Fibroblast of skin of right quadriceps (primary cell): Measurements from ENCODE around the gene RHBDD3.

Experiments
- DNase-seq: peaks from one replicate; pipeline ENCODE4 v3.0.0-alpha.2; 2013

The RHBDD3 gene

DNA sequence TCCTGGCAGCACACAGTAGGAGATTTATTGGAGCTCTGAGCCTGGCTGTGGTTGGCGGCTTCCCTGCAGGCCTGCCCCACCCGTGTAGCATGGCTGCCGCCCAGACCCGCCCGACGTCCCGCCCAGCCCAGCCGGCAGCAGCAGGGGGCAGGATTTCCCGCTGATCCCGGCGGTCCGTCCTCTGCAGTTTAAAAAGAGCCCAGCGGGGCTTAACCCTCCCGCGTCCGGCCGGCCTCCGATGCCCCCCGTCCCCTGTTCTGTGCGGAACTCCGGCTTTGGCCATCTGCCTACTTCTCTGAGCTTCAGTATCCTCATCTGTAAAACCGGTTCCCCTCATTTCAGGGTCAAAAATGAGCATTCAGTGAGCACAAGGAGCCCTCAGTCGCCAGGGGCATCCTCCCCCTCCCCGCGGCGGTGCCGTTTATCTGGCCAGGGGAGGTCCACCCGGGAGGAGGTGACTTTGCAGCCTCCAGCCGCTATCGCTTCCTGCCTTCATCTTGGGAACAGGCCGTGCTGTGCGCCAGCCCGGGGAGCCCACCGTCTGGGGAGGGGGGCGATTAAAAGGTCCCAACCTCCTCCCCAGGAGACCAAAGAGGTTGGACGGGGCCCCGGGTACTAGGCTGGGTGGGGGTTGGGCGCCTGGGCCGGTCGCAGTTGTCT, 38.5 kb upstream of the RHBDD3 start, which contains the start of gene GAS2L1:
Gene GAS2L1 (plus strand): TSS at position 476 of the 660 bp plus-strand sequence. CDS start 1,456 bp downstream, outside the sequence.
- peak; percentile 74 for DNase-seq

DNA sequence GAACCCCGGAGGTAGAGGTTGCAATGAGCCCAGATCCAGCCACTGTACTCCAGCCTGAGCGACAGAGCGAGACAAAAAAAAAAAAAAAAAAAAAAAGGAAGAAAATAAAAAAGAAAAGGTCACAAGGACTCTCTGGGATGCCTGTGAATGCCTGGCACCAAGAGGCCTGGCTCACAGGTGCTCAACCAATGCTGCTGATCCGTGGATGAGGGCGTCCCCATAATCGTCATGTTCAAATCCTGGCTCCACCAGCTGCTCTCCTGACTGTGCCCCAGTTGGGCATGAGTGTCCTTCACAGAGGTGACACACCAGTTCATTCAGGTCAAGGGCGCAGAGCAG, 38.0 kb upstream of the RHBDD3 start:
- DNase-seq: no peak

DNA sequence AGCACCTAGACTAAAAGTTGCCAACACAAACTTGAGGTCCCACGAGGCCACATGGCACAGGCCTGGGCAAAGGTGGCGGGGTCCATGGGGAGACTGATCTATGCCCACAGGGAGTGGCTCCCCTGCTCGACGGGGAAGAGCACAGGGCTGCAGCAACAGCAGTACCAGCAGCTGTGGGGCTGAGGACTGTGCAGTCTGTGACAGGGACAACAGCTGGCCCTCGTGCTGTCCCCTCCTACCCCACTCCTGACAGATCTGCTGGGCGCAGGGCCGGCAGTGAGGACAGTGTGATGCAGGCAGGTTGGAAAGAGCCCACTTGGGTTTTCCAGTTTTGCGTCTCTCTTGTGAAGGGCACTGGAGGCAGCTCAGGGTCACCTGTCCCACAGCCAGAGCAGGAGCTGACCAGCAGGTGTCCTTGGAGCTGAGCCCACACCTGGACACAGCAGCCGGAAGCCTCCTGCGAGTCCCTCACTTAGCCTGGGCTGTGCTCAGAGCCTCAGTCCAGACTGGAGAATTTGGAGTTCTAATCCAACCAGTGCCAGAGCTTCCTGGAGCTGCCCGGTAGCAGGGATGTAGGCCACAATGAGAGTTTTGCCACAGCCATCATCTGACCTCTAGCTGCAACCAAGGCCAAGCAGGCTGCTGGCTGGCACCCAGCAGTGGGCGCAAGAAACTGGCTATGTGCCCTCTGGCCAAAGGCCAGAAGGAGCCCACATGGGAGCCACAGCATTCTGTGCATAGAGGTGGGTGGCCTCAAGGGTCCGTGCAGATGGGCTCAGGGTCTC, 35.1 kb upstream of the RHBDD3 start:
- DNase-seq: no peak

DNA sequence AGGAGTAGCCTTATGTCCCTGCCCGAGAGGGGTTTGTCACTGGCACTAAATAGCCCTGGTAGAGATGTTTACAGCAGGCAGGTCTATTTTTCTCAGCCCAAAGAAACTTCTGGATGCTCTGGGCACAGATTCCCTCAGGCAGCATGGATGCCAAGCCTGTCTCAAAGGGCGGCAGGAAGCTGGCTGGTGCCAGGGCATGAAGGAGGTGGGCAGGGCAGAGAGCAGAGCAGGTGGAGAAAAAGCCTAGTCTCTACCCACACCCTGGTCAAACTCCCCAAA, 34.6 kb upstream of the RHBDD3 start:
- DNase-seq: no peak

DNA sequence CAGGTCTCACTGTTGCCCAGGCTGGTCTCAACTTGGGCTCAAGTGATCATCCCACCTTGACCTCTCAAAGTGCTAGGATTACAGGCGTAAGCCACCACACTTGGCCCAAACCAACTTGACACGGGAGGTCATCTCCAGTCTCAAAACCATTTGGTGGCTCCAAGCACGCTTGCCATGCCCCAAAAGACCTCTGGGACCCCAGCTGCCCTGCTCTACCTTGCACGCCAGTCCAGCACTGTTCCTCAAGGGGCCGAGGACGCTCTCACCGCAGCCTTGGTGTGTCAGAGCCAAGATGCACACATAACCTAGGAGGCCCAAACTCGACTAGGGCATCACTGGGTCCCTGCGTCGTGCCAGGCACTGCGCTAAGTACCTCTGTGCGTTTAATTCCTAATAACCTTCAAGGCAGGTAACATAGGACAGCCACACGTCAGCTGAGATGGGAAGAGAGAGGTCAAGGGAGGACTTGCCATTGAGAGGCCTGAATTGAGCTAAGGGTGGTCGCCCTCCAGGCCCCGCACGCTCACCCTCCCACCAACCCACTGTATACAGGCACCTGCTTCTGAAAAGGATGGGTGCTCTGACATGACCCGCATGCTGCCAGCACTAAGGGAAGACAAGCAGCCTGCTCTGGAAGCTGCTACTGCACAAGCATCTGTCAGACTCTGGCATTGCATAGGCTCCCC, 34.1 kb upstream of the RHBDD3 start:
- DNase-seq: no peak

DNA sequence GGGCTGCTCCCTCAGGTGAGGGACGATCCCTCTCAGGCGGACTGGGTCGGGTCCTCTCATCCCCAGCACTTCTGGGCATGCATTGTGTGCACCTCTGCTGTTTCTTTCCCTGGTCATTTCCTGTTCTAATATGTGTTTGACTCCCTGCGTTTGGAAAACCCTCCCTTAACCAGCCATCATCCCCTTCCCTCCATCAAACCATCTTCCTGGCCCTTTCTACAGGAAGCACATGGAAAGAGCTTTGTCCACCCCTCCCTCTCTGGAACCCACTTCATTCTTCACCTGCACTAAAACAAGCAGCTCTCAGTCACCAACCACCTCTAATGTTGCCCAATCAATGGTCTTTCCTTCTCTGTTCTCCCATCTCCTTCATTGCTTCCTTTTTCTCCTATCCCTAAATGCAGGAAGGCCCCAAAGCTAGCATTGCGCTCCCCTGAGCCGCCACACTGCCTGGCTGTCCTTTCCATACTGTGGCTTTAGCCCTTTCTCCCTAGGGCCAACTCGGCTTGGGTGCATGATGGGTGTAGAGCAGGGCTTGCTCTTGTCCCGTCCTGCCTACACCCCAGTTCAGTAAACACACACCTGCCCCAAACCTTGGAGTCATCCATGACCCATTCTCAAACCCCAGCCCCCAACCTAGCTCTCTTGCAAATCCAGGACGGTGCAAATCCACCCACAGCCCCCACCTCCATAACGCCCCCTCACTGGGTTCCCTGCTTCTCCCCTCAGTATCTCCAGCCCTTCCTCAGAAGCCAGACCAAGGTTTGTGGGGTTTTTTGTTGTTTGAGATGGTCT, 33.2 kb upstream of the RHBDD3 start:
- no peak for DNase-seq

DNA sequence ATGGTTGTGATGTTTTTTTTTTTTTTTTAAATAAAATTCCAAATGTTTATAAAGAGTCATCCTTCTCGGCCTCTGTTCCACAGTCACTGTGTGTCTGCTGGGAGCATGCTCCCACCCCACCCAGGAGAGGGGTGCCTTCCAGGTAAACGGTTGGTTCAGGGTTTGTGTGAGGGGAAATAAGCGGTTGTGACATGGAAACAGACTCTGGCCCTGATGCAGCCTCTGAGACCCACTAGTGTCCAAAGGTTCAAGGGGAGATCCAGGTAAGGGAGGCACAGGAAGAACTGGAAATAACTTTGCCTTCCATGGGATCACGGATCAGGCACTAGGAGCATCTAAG, 32.7 kb upstream of the RHBDD3 start:
- no peak for DNase-seq

DNA sequence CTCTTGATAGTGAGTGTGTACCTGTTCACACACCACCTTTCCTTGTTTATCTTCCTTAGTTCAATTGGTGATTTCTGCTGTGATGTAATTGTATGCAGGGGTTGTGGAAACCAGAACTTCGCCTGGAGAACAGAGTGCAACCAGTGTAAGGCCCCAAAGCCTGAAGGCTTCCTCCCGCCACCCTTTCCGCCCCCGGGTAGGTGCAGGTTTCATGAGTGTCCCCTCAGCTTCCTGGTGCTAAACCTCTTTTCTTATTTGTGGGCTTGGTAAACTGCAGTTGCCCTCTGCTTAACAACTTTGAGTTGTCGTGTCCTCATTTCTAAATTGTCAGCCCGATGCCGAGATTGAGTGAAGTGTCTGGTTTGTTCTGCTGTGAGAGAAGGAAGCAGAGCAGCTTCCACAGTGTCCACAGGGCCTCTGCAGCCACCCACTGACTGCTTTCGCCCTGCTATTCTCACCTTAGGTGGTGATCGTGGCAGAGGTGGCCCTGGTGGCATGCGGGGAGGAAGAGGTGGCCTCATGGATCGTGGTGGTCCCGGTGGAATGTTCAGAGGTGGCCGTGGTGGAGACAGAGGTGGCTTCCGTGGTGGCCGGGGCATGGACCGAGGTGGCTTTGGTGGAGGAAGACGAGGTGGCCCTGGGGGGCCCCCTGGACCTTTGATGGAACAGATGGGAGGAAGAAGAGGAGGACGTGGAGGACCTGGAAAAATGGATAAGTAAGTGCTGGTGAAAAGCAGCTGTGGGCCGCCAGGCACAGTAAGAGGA, 31.5 kb upstream of the RHBDD3 start:
- DNase-seq: no peak

DNA sequence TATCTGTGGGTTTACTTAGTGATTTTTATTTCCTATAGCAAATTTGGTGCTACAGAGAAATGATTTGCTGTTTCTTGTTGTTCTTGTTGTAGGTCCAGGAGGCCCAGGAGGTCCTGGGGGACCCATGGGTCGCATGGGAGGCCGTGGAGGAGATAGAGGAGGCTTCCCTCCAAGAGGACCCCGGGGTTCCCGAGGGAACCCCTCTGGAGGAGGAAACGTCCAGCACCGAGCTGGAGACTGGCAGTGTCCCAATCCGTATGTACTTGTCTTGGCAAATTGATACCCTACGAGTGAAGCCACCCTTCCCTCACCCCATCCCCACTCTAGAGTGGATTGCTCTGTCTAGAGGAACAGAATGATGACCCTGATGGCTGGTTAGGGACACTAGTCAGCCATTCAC, 30.9 kb upstream of the RHBDD3 start:
- no peak for DNase-seq

DNA sequence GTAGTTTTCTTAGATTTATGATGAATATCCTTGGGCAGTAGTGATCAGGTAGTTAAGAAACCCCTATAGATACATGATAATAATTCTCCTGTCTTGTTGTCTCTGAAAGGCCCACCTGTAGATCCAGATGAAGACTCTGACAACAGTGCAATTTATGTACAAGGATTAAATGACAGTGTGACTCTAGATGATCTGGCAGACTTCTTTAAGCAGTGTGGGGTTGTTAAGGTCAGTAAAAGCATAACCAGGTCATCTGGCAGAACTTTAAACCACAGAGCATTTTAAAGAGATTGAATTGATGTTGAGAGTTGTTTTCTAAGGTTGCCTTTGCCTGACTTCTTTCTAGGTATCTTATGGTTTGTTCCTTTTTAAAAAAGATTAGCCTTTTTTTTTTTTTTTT, 24.6 kb upstream of the RHBDD3 start:
- no peak for DNase-seq

DNA sequence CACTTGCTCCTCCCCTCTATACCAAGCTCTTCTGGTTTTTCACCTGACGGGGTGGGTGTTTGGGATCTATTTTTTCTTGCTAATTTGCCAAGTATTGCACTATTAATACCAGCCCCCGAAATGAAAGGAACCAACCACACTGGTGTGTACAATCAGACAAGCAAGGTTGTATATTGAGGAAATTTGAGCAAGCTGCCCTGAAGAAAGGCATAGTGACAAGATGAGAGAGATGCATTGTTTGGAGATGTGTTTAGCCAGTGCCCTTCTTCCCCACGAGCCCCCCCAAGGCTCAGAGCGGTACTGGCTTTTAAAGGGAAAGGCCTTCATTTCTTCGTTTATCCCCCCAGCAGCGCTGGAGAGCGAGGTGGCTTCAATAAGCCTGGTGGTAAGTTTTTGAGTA, 23.4 kb upstream of the RHBDD3 start:
- no peak for DNase-seq

DNA sequence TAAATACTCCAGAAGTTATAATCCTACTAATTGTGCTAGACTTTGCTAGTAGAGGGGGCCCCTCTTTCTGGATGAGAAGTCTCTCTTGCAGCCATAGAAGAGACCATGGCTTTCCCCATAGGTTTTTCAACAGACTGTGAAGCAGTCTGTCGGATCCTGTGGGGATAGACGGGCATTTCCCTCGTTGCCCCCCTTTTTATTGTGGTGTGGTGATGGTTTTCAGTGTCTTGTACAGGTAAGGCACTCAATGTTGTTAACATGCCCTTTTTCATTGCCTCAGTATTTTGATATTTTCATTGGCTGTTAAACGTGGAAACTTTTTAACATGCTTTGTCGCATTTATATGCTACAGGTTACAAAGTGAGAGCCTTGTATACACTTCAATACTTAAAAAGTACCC, 22.3 kb upstream of the RHBDD3 start:
- no peak for DNase-seq

DNA sequence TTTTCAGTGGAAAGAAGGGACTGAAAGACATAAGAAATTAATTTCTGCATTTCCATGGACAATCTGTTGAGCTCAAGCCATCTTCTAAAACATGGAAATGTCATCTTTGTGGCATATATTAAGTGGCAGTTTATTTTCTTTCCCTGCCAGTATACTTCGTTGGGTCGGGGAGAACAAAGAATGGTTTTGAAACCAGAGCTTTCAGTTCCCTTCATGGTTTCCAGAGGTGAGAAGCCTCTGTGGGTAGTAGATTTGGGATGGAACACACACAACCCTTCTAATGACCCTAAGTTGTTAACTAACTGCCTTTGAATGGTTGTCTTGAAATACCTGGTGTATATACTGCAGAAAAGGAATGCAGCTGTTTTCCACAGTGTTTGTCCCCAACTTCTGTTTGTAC, 21.1 kb upstream of the RHBDD3 start:
- no peak for DNase-seq

DNA sequence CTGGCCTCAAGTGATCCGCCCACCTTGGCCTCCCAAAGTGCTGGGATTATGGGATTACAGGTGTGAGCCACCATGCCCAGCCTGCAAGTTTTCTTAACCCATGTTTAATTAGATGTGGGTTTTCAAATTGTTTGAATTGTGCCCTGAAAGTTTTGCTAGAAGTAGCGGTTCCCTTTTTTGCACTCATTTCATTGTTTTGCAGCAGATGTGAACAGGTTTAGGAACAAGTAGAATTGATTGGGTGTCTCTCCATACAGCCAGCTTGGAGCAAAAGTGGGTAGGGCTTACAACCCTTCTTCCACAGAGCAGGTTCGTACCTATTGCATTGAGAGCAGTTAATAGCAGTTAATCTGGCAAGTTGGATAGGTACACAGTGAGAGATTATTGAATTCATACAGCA, 16.4 kb upstream of the RHBDD3 start:
- no peak for DNase-seq

DNA sequence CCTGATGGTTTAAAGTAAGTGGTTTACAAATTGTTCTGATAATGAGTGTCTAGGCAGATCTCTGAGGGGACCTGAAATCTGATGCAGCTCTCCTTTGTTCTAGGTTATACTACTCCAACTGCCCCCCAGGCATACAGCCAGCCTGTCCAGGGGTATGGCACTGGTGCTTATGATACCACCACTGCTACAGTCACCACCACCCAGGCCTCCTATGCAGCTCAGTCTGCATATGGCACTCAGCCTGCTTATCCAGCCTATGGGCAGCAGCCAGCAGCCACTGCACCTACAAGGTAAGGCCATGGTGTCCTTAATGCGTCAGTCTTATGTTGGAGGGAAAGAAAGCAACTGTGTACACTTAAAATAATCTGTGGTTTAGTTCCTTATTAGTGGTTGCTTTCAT, 10.1 kb upstream of the RHBDD3 start:
- no peak for DNase-seq

DNA sequence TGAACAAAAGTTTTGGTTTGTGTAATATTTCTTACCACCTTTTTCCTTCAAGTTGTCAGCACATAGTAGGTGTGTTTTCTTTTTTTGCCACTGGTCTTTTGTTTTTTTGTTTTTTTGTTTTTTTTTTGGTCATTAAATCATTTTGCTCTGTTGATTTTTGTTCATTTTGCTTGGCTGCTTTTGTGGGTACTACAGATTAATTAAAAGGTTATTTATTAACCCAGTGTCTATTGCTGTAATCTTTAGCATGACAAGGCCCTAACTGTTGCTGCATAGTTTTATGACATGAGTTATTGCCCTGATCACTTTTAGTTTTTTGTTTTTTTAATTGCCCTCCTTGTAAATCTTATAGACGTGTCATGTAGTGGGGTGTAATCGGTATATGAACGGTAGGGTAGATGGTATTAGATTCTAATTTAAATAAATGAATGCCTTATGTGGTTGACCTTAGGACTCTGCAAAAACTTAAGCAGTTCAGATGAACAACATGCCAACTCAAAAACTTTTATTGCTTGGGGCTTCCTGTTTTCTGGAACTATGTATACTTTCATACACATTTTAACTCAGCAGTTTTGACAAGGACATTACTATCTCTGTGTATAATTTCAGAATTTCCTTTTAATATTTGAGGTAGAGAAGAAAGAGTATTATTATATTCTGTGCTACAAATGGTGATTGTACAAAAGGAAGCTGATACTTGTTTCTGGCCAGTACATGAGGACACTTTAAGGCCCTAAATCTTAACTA, 8.2 kb upstream of the RHBDD3 start:
- no peak for DNase-seq

DNA sequence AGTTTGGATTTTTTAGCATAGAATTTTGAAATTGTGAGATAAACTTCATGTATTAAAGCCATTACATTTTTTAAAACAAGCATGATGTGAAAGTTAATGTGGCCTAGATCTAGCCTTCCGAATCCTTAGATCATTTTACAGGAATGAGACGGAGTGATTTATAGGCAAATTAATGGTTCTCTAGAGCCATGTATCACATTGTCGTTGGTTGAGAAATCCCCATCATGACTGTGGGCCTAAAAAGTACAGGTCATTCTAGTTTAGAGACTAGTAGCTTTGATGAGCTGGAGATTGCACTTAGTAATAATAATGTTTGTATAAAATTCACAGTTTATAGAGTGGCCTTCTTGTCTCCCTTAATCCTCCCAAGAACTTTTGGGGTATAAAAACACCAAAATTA, 7.4 kb upstream of the RHBDD3 start:
- DNase-seq: no peak

DNA sequence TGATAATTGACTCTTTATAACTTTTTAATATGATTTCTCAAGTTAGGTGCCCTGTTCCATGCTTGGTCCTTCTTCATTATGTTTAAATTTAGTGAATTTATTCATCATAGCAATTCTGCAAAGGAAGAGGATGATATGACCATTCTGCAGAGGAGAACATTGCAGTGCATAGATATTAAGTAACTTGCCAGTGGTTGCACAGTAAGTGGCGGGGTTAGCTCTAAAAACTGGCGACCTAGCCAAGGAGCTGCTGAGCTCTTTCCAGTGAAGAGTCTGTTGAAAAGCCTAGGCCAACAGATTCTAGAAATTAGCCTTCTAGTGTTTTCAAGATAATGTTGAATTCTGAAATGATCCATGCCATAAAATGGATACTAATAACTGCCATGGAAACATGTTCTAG, 4.8 kb upstream of the RHBDD3 start:
- DNase-seq: no peak

DNA sequence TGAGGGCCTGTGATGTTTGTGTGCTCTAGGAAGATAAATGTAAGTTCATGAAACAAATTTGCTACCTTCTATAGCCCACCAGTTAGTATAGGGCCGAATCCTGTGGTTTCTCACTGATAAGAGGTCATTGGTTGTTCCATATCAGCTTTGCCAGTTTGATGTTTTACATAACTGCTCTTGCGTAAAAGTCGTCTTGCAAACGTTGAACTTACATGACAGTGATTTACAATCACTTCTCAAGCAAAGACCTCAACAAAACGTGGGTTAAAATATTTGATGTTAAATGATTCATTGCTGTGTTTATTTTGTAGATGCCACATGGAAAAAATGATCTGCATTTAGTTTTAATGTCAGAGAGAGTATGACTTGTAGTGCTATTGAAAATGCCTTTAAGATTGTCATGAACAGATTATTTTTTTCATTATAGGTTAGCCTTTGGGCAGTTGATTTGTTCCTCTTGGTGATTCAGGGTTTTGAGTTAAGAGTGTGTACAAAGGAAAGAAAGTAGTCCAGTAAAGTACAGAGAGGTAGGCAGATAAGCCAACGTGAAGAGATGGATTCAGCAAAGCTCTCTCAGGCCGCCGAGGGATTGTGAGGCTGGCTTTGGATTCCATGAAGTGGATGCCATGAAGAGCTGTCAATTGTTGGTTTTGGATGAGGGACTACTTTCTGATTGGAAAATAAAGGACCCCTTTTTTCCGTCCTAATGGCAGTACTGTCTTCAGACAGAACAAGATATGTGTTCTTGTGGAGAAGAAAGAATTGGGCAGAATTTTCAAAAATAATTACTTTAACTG, 2.9 kb upstream of the RHBDD3 start:
- peak; percentile 47 for DNase-seq

DNA sequence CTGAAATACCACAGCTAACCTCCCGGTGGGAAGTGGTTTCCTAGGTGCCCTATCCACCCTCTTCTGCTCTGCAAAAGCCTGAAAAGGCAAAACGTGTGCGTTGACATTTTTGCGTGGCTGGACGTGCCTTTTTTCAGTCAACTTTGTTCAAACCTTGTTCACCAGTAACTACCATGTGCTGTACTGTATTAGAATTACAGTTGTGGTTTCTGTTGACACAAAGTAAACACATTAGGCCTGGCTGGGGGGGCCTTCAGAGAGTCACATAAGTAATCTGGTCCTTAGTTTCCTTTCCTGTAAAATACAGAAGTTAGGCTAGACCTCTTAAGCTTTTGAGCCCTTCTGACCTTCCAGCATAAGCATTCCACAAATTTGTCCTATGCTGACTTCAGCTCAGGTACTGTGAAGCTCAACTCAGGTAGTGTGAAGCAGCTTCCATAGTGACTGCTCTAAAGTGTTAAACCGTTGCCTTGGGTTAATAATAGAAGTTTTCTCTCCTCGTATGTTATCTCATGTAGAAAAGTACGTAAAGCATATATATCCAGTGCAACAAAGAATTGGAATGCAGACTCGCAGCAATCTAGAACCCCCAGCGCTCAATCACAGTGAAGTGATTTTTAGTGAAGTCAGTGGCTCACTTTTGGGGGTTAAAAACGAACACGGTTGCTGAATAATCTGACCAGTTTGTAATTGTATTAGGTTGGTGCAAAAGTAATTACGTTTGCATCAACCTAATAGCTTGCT, 2.1 kb upstream of the RHBDD3 start:
- no peak for DNase-seq

DNA sequence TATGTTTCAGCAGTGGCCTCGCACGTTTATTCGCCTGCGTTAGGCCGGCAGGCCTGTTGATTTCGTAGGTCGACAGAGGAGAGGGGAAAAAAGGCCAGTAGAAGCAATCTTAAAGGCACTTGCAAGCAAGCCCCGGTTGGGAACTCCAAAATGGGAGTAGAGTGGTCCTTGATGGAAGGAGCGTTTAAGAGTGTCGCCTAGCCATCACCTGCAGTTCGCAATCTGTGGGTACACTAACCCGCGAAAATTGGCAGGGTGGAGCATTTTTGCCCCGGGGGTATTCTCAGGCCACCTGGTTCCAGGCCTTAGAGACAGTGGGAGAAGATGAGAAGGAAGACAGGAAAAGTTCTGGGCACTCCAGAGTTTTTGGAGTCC, 1.4 kb upstream of the RHBDD3 start:
- DNase-seq: no peak
